GM23338 (cell line): ENCODE results near the gene CDK5RAP1. TPM values are rescaled to one million over a fixed set of nuclear protein-coding genes. Genes with fewer than 3 reads are reported as not detected.

Experiments
- ATAC-seq: fragments of 200-7000 bp; cut with Tn5 transposase; 3 replicates; pipeline ENCODE4 v1.9.1; 2020
- DNase-seq: peaks from one replicate; pipeline ENCODE4 v3.0.0-alpha.2; 2015; ENCODE audit warnings: low spot score
- H2AFZ ChIP-seq: fragments of 200-600 bp; sonication (generic); 2 replicates; pipeline ENCODE4 v1.8.0; 2016; ENCODE audit warnings: antibody characterized with exemption, mild to moderate bottlenecking, moderate library complexity
- H3F3A ChIP-seq: fragments of 200-600 bp; sonication (generic); replicated peaks from 2 replicates; pipeline ENCODE4 v1.8.0; 2017; ENCODE audit warnings: antibody characterized with exemption, mixed run types, low read depth
- H3K27ac ChIP-seq: fragments of 200-600 bp; sonication (generic); 2 replicates; pipeline ENCODE4 v1.6.1; 2016; ENCODE audit warnings: low read depth
- H3K27me3 ChIP-seq: fragments of 200-600 bp; sonication (generic); 2 replicates; pipeline ENCODE4 v1.8.0; 2016; ENCODE audit warnings: mild to moderate bottlenecking, mixed run types, moderate library complexity; ENCODE audit not compliant: insufficient read depth
- H3K36me3 ChIP-seq: fragments of 200-600 bp; sonication (generic); 2 replicates; pipeline ENCODE4 v1.8.0; 2016; ENCODE audit warnings: mild to moderate bottlenecking; ENCODE audit not compliant: insufficient read depth
- H3K4me1 ChIP-seq: fragments of 200-600 bp; sonication (generic); 2 replicates; pipeline ENCODE4 v1.8.0; 2016; ENCODE audit warnings: mild to moderate bottlenecking, moderate library complexity; ENCODE audit not compliant: insufficient read depth
- H3K4me2 ChIP-seq: fragments of 200-600 bp; sonication (generic); 2 replicates; pipeline ENCODE4 v1.7.1; 2017; ENCODE audit warnings: mixed run types
- H3K4me3 ChIP-seq: fragments of 200-600 bp; sonication (generic); 2 replicates; pipeline ENCODE4 v1.6.1; 2016; ENCODE audit warnings: mixed run types
- H3K79me2 ChIP-seq: fragments of 200-600 bp; sonication (generic); replicated peaks from 2 replicates; pipeline ENCODE4 v1.8.0; 2017; ENCODE audit warnings: mild to moderate bottlenecking; ENCODE audit not compliant: insufficient read depth
- H3K9me2 ChIP-seq: fragments of 200-600 bp; sonication (generic); 2 replicates; pipeline ENCODE4 v1.8.0; 2017; ENCODE audit not compliant: insufficient read depth
- H4K20me1 ChIP-seq: fragments of 200-600 bp; sonication (generic); replicated peaks from 2 replicates; pipeline ENCODE4 v1.8.0; 2017; ENCODE audit warnings: mild to moderate bottlenecking; ENCODE audit not compliant: insufficient read depth
- H3K27ac Mint-ChIP-seq: 2 replicates; pipeline ENCODE4 v1.8.0; 2020; ENCODE audit warnings: inconsistent platforms, mild to moderate bottlenecking, moderate library complexity, mixed read lengths
- H3K27me3 Mint-ChIP-seq: 3 replicates; pipeline ENCODE4 v1.8.0; 2022; ENCODE audit warnings: low read depth, mild to moderate bottlenecking, moderate library complexity, mixed read lengths, inconsistent platforms; ENCODE audit not compliant: insufficient read depth, poor library complexity
- H3K36me3 Mint-ChIP-seq: 3 replicates; pipeline ENCODE4 v1.8.0; 2021; ENCODE audit warnings: low read depth, mild to moderate bottlenecking, inconsistent platforms, moderate library complexity, mixed read lengths
- H3K4me1 Mint-ChIP-seq: 3 replicates; pipeline ENCODE4 v1.8.0; 2020; ENCODE audit warnings: mild to moderate bottlenecking, inconsistent platforms, mixed read lengths
- H3K4me3 Mint-ChIP-seq: 3 replicates; pipeline ENCODE4 v1.8.0; 2021; ENCODE audit warnings: moderate library complexity, mild to moderate bottlenecking, inconsistent platforms, mixed read lengths
- H3K9me3 Mint-ChIP-seq: 3 replicates; pipeline ENCODE4 v1.8.0; 2020; ENCODE audit warnings: moderate library complexity, mild to moderate bottlenecking, inconsistent platforms, mixed read lengths
- CREB1 ChIP-seq: fragments of 250-450 bp; sonication (Bioruptor Pico); IDR thresholded peaks from 2 replicates; pipeline ENCODE4 v1.5.0; 2020; ENCODE audit warnings: low read depth, mild to moderate bottlenecking, moderate library complexity
- CTCF ChIP-seq, 2 experiments: fragments of 200-600 bp in 1 of 2; sonication (generic) in 1 of 2; conservative IDR thresholded peaks; 2 replicates each; pipeline versions ENCODE4 v1.5.1 to v1.6.1; 2016 to 2017; ENCODE audit warnings: antibody characterized with exemption in 2 of 2, low read depth in 2 of 2, mild to moderate bottlenecking in 2 of 2, moderate library complexity in 1 of 2
- EZH2 ChIP-seq: fragments of 200-600 bp; sonication (generic); IDR thresholded peaks from one replicate; pipeline ENCODE4 v1.8.0; 2017; ENCODE audit warnings: antibody characterized with exemption, mild to moderate bottlenecking, low read depth; ENCODE audit not compliant: unreplicated experiment
- EZH2phosphoT487 ChIP-seq: fragments of 200-600 bp; sonication (generic); IDR thresholded peaks from one replicate; pipeline ENCODE4 v1.8.1; 2018; ENCODE audit warnings: antibody characterized with exemption; ENCODE audit not compliant: unreplicated experiment
- JUNB ChIP-seq: IDR thresholded peaks from one replicate; pipeline ENCODE4 v1.6.1; 2016; ENCODE audit warnings: antibody characterized with exemption; ENCODE audit not compliant: unreplicated experiment
- NANOG ChIP-seq: IDR thresholded peaks from 2 replicates; pipeline ENCODE4 v1.6.1; 2016; ENCODE audit warnings: antibody characterized with exemption, borderline replicate concordance
- POLR2AphosphoS5 ChIP-seq: IDR thresholded peaks from 2 replicates; pipeline ENCODE4 v1.6.1; 2016; ENCODE audit warnings: antibody characterized with exemption, low read depth
- REST ChIP-seq: IDR thresholded peaks from one replicate; pipeline ENCODE4 v1.6.1; 2018; ENCODE audit warnings: antibody characterized with exemption; ENCODE audit not compliant: unreplicated experiment
- ZNF114 ChIP-seq: fragments of 250-450 bp; sonication (Bioruptor Pico); IDR thresholded peaks from 2 replicates; pipeline ENCODE4 v1.5.0; 2020; ENCODE audit warnings: mild to moderate bottlenecking, moderate library complexity
- ZNF331 ChIP-seq: fragments of 250-450 bp; sonication (Bioruptor Pico); IDR thresholded peaks from 2 replicates; pipeline ENCODE4 v1.5.0; 2020; ENCODE audit warnings: low read depth, mild to moderate bottlenecking, moderate library complexity
- polyA plus RNA-seq: library from polyadenylated mRNA; unstranded; fragments of >200 nt; fragmentation: Nextera tagmentation; extraction: Ambion mirVana; gene quantifications from 2 replicates; pipeline ENCODE4 v1.2.1, GENCODE V29; 2016
- total RNA-seq: library from RNA; depleted of rRNA; stranded (reverse); fragments of >200 nt; shearing (Covaris generic); gene quantifications from 2 replicates; pipeline ENCODE4 v1.2.3, GENCODE V29; 2014

The CDK5RAP1 gene
- total and polyA plus RNA-seq, 2 experiments from 2014 or later = 33.8 to 38.1 TPM

GRCh38 chr20:33443006-33443511 lies 41.7 kb upstream of the CDK5RAP1 start:
- H3K4me2 ChIP-seq = peak overlapping the region; percentile 90
- ATAC-seq = peak; percentile 16; the same call in 2 of the 3 replicates
- H4K20me1 ChIP-seq = no peaks in the 10 kb centered on the region
- H3F3A ChIP-seq = no peaks in the 10 kb centered on the region
- Mint-ChIP-seq H3K4me1 (peaks cover 8% of the 10 kb centered on the region), H3K36me3 (no peaks in the 10 kb centered on the region), H3K4me3 (peak overlapping the region; percentile 79), H3K9me3 (no peaks in the 10 kb centered on the region), H3K27me3 (peaks cover 32% of the 10 kb centered on the region), H3K27ac (no peak overlapping the region)
- DNase-seq = peak; percentile 47
- H3K27me3 ChIP-seq = peaks cover 16% of the 10 kb centered on the region
- no peaks in the 10 kb centered on the region for H3K36me3 ChIP-seq
- H3K4me3 ChIP-seq = peak overlapping the region; percentile 77
- peaks cover 8% of the 10 kb centered on the region for H3K4me1 ChIP-seq
- peak overlapping the region; percentile 85 for H2AFZ ChIP-seq
- H3K79me2 ChIP-seq = no peaks in the 10 kb centered on the region
- no peaks in the 10 kb centered on the region for H3K9me2 ChIP-seq
- H3K27ac ChIP-seq = no peak overlapping the region
- TF ChIP-seq REST = no peak
- no peak for TF ChIP-seq CTCF (conservative IDR thresholded peaks at IDR 0.05; ENCODE audit: low read depth in 2 of 2)
- no peak for TF ChIP-seq CREB1 (CRISPR knock-in tag)
- no peak for TF ChIP-seq ZNF114 (CRISPR knock-in tag)
- no peak for TF ChIP-seq EZH2
- no peak for TF ChIP-seq EZH2phosphoT487
- no peak for TF ChIP-seq NANOG

GRCh38 chr20:33442136-33443005 lies 41.1 kb upstream of the CDK5RAP1 start:
- Mint-ChIP-seq H3K9me3 (no peaks in the 10 kb centered on the region), H3K4me1 (peaks cover 8% of the 10 kb centered on the region), H3K4me3 (peak overlapping the region; percentile 79), H3K27me3 (peaks cover 32% of the 10 kb centered on the region), H3K36me3 (no peaks in the 10 kb centered on the region), H3K27ac (no peak overlapping the region)
- no peak for DNase-seq
- H3K36me3 ChIP-seq = no peaks in the 10 kb centered on the region
- no peaks in the 10 kb centered on the region for H3K9me2 ChIP-seq
- no peak overlapping the region for H3K27ac ChIP-seq
- no peaks in the 10 kb centered on the region for H4K20me1 ChIP-seq
- no peaks in the 10 kb centered on the region for H3K79me2 ChIP-seq
- peak overlapping the region; percentile 77 for H3K4me3 ChIP-seq
- H3K27me3 ChIP-seq = peaks cover 16% of the 10 kb centered on the region
- no peaks in the 10 kb centered on the region for H3F3A ChIP-seq
- H3K4me1 ChIP-seq = peaks cover 8% of the 10 kb centered on the region
- peak overlapping the region; percentile 90 for H3K4me2 ChIP-seq
- ATAC-seq = no peak
- H2AFZ ChIP-seq = peak overlapping the region; percentile 85
- TF ChIP-seq ZNF114 (CRISPR knock-in tag) = no peak
- TF ChIP-seq POLR2AphosphoS5 = no peak
- no peak for TF ChIP-seq CREB1 (CRISPR knock-in tag)
- TF ChIP-seq EZH2 = no peak
- TF ChIP-seq EZH2phosphoT487 = no peak
- TF ChIP-seq JUNB = no peak
- no peak for TF ChIP-seq ZNF331
